H1 (cell line): Measurements from ENCODE around the gene RIPOR2. TPM values are rescaled to one million over a fixed set of nuclear protein-coding genes. Genes with fewer than 3 reads are reported as not detected.

Experiments
- BACH1 ChIP-seq: IDR thresholded peaks from 2 replicates; pipeline ENCODE4 v1.6.1; 2012; ENCODE audit warnings: low read length, improper control_type of control experiment
- CHD7 ChIP-seq: fragments of 300-600 bp; sonication (generic); IDR thresholded peaks from 2 replicates; pipeline ENCODE4 v1.7.1; 2012; ENCODE audit warnings: low read length, moderate library complexity, mild to moderate bottlenecking, inconsistent platforms; ENCODE audit not compliant: insufficient replicate concordance
- NRF1 ChIP-seq: IDR thresholded peaks from 2 replicates; pipeline ENCODE4 v1.6.1; 2011; ENCODE audit warnings: mild to moderate bottlenecking, low read depth, low read length, improper control_type of control experiment
- TAF1 ChIP-seq: IDR thresholded peaks from 2 replicates; pipeline ENCODE4 v1.6.1; 2011; ENCODE audit warnings: mild to moderate bottlenecking, low read depth, low read length
- polyA plus RNA-seq, 7 experiments: library from polyadenylated mRNA; depleted of rRNA in 3 of 7; stranded (reverse) in 5 of 7; unstranded in 2 of 7; fragments of >200 nt in 5 of 7; fragments of 200-250 nt in 2 of 7; gene quantifications; 1 replicate in 5 of 7; 2 replicates in 1 of 7; 4 replicates in 1 of 7; pipeline versions ENCODE4 v1.2.1 to v1.2.3, GENCODE V29; 2011 to 2013; ENCODE audit warnings: missing spikeins in 2 of 7, mixed read lengths in 2 of 7
- total RNA-seq: library from RNA; stranded (reverse); fragmentation: NEBNext Ultra II Directional; extraction: Animal tissue kit (Norgen Biotek cat#: 25700); gene quantifications from 2 replicates; pipeline ENCODE4 v1.2.1, GENCODE V29; 2021

The RIPOR2 gene
- total and polyA plus RNA-seq, 2 of the 8 experiments (the other 6 are each of a cell fraction or from before 2014, with no cell fraction given) = 16.7 to 45.6 TPM

GRCh38 chr6:24822696-24823095 is 113.1 kb downstream of the RIPOR2 start (continued):
- no peak for TF ChIP-seq CHD7
- TF ChIP-seq NRF1 = no peak
- TF ChIP-seq BACH1 = no peak
- TF ChIP-seq TAF1 = no peak
